Measurements from ENCODE around the gene PPFIA4. TPM values are rescaled to one million over a fixed set of nuclear protein-coding genes. Genes with fewer than 3 reads are reported as not detected.

Gene PPFIA4
- total and polyA plus RNA-seq, 9 of the 15 experiments (the other 6 are each of a cell fraction or from before 2014, with no cell fraction given) = 0.07 to 12.0 (median 0.70) TPM

- TF ChIP-seq ZNF76 (CRISPR knock-in tag; IDR thresholded peaks at IDR 0.05; ENCODE audit: borderline replicate concordance) = peak; percentile 80; the same call in 1 of the 2 replicates
- 0 out of 2 replicates have a peak, but pooled peaks have one; percentile 90 for TF ChIP-seq NR1H2 (CRISPR knock-in tag; IDR thresholded peaks at IDR 0.05)
- TF ChIP-seq SREBF2 (CRISPR knock-in tag; IDR thresholded peaks at IDR 0.05) = no peak
- TF ChIP-seq E2F3 (CRISPR knock-in tag; IDR thresholded peaks at IDR 0.05) = peak; percentile 70
- TF ChIP-seq ZNF354B (CRISPR knock-in tag; IDR thresholded peaks at IDR 0.05) = 0 out of 2 replicates have a peak, but pooled peaks have one; percentile 54
- TF ChIP-seq RFX1 (IDR thresholded peaks at IDR 0.05) = no peak
- TF ChIP-seq ZNF77 (CRISPR knock-in tag; IDR thresholded peaks at IDR 0.05) = peak; percentile 74; the same call in 1 of the 2 replicates
- TF ChIP-seq ESRRA (IDR thresholded peaks at IDR 0.05; ENCODE audit: borderline replicate concordance, low read depth) = peak; percentile 50; the same call in 1 of the 2 replicates
- TF ChIP-seq FOXK1 (CRISPR knock-in tag; IDR thresholded peaks at IDR 0.05; ENCODE audit: borderline replicate concordance) = 0 out of 2 replicates have a peak, but pooled peaks have one; percentile 17
- no peak; the same call in 1 of the 2 replicates for TF ChIP-seq IRF1 (CRISPR knock-in tag; IDR thresholded peaks at IDR 0.05; ENCODE audit: borderline replicate concordance)
- no peak for TF ChIP-seq BDP1 (IDR thresholded peaks at IDR 0.05; ENCODE audit: insufficient read depth, insufficient read length)
- peak in 1 of 2 experiments; percentile 62 for TF ChIP-seq AFF1 (IDR thresholded peaks at IDR 0.05; ENCODE audit: low read depth in 1 of 2, partially characterized antibody in 2 of 2)
- TF ChIP-seq CHD2 (IDR thresholded peaks at IDR 0.05; ENCODE audit: low read depth, low read length) = peak; percentile 9; the same call in 1 of the 2 replicates
- no peak for TF ChIP-seq MXI1 (IDR thresholded peaks at IDR 0.05; ENCODE audit: low read depth, low read length)
- no peak; the same call in 1 of the 2 replicates for TF ChIP-seq ZKSCAN1 (IDR thresholded peaks at IDR 0.05; ENCODE audit: low read depth, low read length)
Measured at GRCh38 chr1:203026031-203026665, at the start of gene PPFIA4 (continued).
